HG03520 (cell line): ENCODE results near the gene PLOD2.

Source experiments
- ATAC-seq: cut with Tn5 transposase; IDR thresholded peaks from one replicate; pipeline ENCODE4 v1.9.1; 2021; ENCODE audit warnings: mild to moderate bottlenecking, moderate library complexity; ENCODE audit not compliant: unreplicated experiment

PLOD2 gene

GRCh38 chr3:146102885-146103284, 58.1 kb downstream of the PLOD2 start:
- no peak for ATAC-seq

GRCh38 chr3:146101538-146101937, 59.4 kb downstream of the PLOD2 start:
- ATAC-seq, result no peak

DNA sequence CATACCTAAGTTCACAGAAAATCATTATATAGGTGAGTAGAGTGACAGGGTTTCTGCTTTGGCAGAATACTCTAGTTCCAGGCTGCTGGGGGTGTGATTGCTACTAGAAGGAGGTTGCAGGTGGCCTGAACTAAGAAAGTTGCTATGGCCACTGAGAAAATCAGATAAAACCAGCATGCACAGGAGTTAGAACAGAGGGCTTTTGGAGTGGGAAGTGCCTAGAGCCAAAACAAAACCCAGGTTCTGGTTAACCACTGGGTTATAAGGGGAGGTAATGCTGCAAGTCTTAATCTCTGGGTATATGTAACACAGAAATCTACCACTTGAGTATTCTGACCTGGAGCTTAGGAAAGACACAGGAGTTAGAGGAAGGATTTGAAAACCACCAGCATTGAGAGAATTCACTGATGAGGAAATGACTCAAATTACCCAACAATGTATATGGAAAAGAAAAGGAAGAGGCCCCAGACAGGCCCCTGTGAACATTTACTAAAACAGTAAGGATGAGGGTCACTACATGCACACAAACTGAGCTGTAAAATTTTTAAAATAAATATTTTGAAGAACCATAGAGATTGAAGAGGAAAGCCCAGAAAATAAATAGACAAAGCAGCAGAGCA, 60.0 kb downstream of the PLOD2 start:
- ATAC-seq, result no peak

DNA sequence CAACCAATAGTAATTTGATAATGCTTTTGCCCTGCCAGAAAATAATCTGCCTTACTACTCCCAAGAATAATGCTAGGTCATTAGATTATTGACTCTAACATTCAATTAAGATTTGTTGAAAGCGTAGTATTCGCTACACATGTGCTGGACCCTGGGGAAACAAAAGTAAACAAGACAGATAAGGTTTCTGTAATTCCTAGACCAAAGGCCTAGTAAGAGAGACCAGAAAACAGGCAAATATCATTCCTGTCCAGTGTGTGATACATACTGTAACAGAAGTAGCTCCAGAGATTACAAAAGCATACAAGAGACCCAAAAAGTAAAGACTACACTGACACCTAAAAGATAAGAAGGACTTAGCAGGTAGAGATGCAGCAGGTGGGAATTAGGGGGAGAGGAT, 60.8 kb downstream of the PLOD2 start:
- ATAC-seq, result no peak

DNA sequence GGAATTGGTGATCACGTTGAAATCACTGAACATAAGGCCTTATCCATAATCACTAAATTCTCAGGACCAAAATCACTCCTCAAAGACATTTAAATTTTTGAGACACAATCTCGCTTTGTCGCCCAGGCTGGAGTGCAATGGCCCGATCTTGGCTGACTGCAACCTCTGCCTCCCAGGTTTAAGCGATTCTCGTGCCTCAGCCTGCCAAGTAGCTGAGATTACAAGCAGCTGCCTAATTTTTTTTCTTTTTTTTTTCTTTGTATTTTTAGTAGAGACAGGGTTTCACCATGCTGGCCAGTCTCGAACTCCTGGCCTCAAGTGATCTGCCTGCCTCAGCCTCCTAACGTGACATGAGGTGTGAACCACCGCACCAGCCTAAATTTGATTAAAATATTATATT, 61.7 kb downstream of the PLOD2 start:
- ATAC-seq, result no peak

GRCh38 chr3:146093896-146094295, 67.1 kb downstream of the PLOD2 start:
- no peak for ATAC-seq

DNA sequence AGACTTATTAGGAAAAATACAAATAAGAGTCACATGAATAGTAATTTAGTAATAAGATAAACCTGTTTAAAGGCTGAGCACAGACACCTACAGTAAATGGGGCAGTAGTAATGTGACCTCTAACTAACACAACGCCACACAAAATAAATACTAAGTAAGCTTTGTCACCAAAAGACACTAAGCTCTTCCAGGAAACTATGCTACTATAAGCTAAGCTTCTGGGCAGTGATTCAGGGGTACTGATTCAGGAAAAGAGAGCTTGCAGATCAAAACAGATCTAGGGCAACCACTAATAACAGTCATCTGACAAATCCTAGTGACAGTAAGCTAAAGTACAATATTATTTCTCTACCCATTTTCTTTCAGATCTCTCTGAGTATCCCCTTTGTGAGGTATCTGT, 68.8 kb downstream of the PLOD2 start:
- no peak for ATAC-seq

DNA sequence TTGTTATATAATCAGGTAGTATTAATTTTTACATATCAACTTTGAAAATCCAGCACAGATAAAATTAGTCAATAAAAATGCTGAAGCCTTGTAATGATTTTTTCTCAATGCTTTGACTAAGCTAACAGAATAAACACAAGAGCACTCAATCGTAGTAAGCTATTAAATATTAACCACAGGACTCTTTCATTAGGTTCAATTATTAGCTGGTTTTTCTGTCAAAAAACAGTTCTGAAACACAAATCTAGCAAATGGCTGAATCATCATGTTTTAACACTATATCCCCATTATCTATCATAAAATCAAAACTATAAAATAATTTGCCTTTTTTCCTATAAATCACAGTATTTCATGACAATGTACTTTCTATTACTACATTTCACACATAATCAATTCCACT, 69.6 kb downstream of the PLOD2 start:
- ATAC-seq, result no peak

DNA sequence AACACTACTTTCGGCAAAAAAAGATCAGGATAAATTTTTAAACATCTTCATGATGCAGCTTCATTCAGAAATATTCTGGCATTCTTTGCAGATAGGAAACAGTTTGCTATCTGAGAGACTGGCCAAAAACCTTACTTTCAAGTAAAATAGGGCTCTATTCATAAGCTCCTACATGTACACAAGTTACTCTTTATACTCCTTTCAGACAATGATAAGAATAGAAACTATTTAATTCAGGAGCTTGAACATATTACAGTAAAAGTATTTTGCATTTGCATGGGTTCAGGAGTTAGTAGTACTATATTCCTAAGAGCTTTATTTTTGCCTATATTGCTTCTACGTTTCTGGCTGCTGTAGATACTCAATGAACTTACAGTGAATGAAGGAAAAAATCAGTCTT, 70.5 kb downstream of the PLOD2 start:
- ATAC-seq, result no peak

DNA sequence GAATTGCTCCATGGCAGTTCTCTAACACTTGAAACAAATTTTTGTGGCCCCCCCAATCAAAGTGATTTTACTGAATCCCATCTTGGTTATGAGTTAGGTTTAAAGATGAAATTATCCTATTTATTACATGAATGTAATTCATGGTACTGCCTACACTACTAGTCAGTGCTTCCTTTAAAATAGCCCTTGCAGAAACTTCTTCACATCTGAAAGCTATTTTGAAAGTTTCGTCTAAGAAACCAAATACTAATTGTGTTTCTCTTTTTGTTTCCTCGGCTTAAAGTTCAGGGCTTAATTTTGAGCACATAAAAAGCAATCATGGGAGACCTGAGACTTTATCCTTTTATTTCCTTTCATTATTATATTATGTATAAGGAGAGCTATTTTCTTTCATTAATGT, 72.1 kb downstream of the PLOD2 start:
- ATAC-seq, result no peak

DNA sequence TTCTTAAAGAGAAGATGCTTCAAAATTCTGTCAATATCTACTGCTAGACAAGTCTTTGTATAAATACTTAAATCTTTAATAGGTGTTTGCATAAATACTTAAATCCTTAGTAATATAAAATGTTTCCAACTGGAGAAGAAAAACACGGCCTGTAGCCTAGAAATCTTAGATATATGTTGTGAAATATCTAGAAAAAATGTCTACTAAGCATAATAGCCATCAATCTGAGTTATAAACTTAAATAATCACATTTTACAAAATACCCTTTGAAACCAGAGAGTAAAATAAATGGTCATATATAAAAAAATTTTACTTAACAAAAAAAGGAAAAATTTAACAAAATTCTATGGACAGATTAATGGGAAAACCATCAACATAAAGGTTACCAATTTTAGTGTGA, 73.9 kb downstream of the PLOD2 start:
- no peak for ATAC-seq

- ATAC-seq, result no peak
Observed at GRCh38 chr3:146086211-146086610, 74.8 kb downstream of the PLOD2 start.

- ATAC-seq, result no peak
Observed at GRCh38 chr3:146085678-146086077, 75.3 kb downstream of the PLOD2 start.

DNA sequence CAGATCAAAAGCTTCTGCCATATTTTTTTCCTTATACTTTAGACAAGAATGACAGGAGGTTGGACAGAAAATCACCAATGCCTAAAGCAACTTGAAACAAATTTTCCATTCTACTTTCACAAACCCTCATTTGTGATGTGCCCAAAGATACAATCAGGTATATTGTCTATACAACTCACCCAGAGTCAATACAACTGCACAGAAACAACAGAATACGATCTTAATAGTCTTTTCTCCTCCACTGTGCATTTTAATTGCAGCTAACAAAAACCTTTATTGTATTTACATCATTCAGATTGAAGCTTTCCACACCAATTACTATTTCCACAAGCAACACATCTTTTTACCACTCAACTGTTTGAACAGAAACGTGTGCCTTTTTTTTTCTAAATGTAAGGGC, 80.4 kb downstream of the PLOD2 start:
- ATAC-seq, result no peak

GRCh38 chr3:146078031-146078430, 83.0 kb downstream of the PLOD2 start:
- ATAC-seq, result no peak

DNA sequence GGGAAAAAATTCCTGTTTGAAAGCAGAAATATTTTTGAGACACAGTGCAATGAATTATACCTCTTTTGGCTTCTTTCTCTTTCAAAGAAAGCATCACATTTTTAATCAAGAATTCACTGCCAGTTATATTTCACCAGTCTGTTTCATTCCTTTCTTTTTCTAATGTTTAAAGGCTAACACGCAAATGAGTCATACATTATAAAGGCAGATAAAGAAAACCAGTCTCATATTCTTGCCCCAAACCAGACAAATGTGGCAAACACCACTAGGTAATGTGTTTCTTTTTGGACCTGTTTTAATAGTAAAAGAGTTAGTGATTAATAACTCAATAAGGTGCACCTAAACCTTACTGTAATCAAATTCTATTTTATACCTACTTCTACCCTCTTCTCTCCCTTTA, 83.8 kb downstream of the PLOD2 start:
- ATAC-seq, result no peak

DNA sequence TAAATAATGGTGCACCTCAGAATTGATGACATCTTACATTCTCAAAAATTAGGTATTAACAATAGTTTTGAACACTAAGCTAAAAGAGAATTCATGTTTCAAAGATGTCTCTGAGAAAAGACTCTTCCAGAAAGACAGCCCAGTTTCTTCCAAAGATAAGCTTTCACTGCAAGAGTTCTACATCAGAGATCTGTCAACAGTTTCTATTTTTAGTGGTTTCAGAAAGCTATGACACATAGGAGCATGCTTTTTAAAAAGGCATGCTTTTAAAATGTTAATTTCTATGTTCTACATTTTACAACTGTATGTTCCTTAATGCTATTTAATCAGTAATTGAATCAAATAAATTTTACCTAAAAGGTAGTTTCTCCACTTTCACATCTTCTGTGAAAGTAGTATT, 88.2 kb downstream of the PLOD2 start:
- ATAC-seq, result no peak

- no peak for ATAC-seq
Observed at GRCh38 chr3:146072061-146072460, 88.9 kb downstream of the PLOD2 start.

GRCh38 chr3:146071632-146072031, 89.4 kb downstream of the PLOD2 start:
- no peak for ATAC-seq

- ATAC-seq, result no peak
Observed at GRCh38 chr3:146067048-146067447, 93.9 kb downstream of the PLOD2 start.

DNA sequence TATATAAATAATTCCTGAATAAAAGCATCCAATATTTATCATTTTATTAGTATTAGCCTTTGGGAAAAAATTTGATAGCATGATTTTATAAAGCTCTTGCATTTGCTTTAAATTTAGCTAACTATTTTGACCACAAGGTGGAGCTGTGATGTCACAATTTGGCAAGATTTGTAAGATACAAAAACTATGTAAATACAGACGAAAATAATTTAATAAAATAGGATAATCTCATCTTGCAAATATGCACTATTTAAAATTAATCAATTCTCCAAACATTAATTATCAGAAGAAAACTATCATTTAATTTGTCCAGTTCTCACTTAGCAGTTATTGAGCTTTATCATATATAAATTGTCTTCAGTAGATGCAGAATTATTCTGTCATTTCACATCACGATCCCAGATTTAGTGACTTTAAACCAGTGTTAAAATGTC, 95.4 kb downstream of the PLOD2 start:
- ATAC-seq, result no peak

DNA sequence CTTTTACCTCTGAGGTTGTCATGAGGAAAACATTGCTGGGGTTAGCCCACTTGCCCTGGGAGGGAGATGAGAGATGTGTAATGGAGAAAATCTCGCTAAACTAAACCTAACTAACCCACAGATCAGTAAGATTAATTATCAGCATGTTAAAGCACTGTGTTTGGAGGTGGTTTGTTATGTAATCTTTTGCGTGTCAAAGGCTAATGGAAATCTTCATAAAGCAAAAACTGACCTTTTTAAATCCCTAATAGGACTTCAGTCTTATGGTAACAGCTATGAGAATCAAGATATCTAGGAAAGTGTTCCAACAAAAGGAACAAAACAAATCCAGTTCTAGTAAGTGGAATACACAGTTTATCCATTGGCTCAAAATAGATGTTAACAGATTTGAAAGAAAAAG, 102.7 kb downstream of the PLOD2 start:
- no peak for ATAC-seq

- no peak for ATAC-seq
Observed at GRCh38 chr3:146052791-146053310, 108.1 kb downstream of the PLOD2 start.
